GDM1 (cell line): ENCODE results near the gene UGT2B28.
A peak's percentile ranks its signal among the peaks of the same experiment; 100 is the strongest.
"Not testable (repeated sequence)": the region's sequence is repeated elsewhere in the genome, so short reads cannot be mapped to it uniquely, and the experiment has no call there.

Experiments used
- DNase-seq: peaks from one replicate; lab custom pipeline; 2025; lab: John Stamatoyannopoulos, UW

The UGT2B28 gene

DNA sequence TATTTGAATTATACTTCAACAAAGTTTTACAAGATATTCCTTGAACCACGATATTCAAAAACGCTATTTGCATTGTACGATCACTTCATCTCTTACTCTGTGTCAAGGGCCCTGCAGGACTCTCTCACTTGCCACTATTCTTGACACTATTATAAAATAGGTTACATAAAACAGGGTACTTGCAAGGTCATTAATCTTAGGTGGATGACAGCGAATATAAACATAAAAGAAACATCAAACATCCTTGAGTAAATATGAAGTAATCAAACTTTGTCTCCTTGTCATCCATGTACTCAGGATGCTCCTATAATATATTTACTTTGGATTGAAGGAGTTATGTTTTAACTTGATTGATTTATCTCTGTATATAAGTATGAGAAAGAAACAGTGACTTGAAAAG lies at the start of gene UGT2B28:
TSS of gene UGT2B28 (plus strand) at position 395 of the 400 bp plus-strand sequence. CDS start 26 bp downstream, outside the sequence.
- DNase-seq: not testable (repeated sequence)

DNA sequence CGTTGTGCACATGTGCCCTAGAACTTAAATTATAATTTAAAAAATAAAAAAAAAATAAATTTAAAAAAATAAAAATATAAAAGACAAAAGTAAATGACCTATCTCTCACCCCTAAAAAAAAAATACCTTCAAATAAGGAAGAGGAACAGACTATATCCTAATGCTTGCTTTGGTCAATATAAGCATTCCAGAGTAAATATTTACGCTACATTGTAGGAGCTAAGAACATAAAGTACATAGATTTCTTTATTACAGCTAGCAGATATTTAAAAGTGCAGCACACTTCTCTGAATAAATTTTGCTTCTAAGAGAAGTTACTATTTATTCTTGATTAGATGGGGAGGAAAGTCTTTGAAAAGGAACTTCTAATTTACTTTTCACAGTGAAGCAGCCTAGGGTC lies 41.2 kb upstream of the UGT2B28 start:
- DNase-seq: no peak

DNA sequence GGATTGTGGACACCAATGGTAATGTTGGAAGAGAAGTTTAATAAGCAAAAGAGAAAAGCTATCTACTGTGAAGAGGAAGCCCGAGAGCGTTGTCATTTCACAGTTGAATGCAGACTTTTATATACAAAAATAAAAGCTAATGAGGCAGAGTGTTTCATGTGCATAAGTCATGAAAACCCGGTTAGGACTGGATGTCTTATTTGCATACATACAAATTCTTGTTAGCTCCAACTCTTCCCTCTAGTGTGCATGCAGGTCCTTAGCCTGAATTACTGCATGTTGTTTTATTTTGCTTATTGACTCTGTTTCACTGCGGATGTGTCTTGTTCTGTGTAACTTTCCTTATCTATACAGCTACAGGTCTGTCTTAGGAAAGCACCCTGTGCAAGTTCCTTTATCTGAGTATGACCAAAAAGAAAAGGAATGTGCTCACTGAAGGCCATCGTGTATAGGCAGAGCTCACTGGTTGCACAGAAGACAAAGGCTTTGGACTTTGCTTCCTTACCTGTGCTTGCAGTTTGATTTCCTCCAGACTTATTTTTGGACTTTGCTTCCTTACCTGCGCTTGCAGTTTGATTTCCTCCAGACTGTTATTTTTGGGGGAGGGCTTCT lies 40.6 kb upstream of the UGT2B28 start:
- no peak for DNase-seq

DNA sequence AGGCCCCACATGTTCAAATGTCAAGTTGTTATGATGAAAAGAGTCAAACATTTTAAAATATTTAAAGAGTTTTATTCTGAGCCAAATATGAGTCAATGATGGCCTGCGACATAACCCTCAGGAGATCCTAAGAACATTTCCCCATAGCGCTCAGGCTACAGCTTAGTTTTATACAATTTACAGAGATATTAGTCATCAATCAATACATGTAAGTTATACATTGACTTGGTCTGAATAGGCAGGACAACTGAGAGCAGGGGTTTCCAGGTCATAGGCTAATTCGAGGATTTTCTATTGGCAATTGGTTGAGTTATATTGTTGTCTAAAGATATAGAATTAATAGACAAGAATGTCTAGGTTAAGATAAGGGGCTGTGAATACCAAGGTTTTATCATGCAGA lies 39.5 kb upstream of the UGT2B28 start:
- DNase-seq: not testable (repeated sequence)

DNA sequence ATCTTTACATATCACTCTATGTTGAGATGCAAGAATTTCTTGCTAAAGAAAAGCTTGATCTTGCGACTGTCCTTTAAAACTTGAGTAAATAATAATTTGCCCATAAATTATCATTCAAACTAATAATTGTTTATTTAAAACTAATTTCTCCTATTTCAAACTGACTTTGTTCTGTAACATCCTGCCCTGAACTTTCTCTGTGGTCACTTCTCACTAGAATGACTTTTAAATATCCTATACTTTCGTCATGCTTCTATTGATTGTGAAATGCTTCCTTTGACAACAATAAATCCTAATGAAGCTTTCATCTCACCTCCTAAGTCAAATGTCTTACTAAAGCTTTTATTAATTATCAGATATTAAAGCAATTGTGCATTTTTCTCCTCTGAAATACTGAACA lies 38.5 kb upstream of the UGT2B28 start:
- DNase-seq: not testable (repeated sequence)

DNA sequence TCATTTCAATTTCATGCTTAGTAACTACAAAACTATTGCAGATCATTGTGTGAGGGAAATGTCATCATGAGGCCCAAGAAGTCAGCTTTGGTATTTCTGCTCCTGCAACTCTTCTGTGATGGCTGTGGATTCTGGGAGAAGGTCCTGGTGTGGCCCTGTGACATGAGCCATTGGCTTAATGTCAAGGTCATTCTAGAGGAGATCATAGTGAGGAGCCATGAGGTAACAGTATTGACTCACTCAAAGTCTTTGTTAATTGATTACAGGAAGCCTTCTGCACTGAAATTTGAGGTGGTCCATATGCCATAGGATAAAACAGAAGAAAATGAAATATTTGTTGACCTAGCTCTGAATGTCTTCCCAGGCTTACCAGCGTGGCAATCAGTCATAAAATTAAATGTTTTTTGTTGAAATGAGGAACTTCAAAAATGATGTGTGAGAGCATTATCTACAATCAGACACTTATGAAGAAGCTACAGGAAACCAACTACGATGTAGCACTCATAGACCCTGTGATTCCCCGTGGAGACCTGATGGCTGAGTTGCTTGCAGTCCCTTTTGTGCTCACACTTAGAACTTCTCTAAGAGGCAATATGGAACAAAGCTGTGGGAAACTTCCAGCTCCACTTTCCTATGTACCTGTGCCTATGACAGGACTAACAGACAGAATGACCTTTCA lies 37.6 kb upstream of the UGT2B28 start:
- not testable (repeated sequence) for DNase-seq

DNA sequence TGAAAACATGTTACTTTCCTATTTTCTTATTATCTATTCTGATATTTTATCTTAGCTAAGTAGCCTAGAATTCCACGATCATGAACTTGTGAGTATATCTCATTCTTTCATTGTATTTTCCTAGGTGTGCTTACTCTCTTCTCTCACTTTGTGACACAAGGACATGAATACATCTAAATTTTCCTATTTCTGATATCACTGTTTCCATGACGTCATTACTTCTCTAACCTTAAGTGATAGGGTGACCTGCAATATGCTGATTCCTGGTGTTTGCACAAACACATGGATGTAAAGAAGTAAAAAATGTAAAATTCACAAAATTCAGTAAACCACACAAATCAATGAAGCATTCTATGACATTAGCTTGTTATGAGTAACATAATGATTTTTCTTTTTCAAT lies 29.4 kb upstream of the UGT2B28 start:
- DNase-seq: not testable (repeated sequence)

DNA sequence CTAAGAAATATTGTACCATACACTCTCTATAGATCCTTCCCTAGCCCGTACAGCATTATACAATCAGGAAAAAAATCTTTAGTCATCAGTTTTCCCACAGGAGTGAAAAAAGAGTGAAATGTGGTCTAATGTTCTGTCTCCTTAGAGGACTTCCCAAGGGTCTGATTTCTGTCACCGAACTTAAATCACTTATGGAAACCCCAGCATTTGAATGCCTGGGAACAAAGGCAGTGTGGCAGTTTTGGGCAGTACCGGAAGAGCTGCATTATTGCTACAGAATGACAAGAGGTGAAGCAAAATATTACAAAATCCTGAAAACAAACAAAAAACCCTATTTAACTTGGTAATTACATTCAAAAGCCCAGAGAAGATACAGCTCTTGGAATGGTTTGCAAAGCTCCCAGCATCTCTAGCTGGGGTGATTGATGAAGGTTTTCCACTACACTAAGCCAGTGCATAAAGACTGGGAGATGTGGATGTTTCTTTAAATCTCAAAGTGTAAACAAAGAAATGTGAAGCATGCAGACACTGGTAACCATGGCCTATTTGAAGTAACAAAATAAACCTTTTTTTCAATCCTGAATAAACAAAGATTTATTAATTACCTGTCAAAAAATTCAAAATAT lies 27.0 kb upstream of the UGT2B28 start:
- not testable (repeated sequence) for DNase-seq

DNA sequence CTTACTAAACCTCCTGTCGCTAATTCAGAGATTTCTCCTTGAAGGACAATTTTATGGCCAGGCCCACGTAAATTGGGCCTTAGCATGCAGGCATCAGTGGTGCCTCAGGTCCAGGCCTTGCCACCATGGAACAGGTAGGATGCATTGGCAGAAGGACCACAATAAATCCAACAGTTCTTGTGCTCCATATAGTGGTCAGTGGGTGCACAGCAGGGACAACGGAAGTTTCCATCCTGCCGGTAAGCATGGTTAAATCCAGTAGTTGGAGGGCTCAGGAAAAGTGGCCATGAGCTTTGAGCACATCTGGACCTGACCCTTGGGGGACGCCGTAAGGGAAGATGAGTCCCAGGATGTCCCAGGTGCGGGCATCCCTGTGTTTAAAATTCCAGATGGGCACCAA lies 11.7 kb upstream of the UGT2B28 start:
- not testable (repeated sequence) for DNase-seq

DNA sequence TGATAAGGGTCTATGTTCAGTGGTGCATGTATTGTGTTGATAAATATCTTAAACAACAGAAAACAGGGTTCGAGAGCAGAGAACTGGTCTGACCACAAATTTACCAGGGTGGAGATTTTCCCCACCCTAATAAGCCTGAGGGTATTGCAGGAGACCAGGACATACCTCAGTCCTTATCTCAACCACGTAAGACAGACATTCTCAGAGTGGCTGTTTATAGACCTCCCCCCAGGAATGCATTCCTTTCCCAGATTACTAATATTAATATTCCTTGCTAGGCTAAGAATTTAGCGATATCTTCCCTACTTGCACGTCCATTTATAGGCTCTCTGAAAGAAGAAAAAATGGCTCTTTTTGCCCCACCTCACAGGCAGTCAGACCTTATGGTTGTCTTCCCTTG lies 16.1 kb downstream of the UGT2B28 start:
- not testable (repeated sequence) for DNase-seq

DNA sequence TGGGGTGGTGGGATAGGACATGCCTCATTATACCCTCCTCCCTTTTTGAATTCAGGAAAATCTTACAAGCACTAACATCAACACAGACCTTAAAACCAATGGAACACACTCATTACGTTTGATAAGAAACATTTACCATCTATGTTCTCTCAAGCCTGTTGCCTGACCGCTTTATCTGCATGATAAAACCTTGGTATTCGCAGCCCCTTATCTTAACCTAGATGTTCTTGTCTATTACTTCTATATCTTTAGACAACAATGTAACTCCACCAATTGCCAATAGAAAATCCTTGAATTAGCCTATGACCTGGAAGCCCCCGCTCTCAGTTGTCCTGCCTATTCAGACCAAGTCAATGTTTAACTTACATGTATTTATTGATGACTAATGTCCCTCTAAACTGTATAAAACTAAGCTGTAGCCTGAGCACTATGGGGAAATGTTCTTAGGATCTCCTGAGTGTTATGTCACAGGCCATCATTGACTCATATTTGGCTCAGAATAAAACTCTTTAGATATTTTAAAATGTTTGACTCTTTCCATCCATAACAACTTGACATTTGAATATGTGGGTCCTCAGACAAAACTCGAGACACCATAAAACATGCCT lies 28.3 kb downstream of the UGT2B28 start:
- DNase-seq: not testable (repeated sequence)

DNA sequence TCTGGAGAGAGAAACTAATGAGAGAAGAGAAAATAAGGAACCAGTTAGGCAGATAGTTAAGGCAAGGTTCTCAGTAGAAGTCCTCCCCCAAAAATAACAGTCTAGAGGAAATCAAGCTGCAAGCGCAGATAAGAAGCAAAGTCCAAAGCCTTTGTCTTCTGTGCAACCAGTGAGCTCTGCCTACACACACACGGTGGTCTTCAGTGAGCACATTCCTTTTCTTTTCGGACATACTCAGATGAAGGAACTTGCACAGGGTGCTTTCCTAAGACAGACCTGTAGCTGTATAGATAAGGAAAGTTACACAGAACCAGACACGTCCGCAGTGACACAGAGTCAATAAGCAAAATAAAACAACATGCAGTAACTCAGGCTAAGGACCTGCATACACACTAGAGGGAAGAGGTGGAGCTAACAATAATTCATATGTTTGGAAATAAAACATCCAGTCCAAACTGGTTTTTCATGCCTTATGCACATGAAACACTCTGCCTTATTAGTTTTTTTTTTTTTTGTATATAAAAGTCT lies 29.3 kb downstream of the UGT2B28 start:
- peak; percentile 85 for DNase-seq

DNA sequence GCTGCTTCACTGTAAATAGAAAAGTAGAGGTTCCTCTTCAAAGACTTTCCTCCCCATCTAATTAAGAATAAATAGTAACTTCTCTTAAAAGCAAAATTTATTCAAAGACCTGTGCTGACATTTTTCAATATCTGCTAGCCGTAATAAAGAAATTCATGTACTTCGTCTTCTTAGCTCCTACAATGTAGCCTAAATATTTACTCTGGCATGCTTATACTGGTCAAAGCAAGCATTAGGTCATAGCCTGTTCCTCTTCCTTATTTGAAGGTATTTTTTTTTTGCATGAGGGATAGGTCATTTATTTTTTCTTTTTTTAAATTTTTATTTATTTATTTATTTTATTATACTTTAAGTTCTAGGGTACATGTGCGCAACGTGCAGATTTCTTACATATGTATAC lies 30.0 kb downstream of the UGT2B28 start:
- not testable (repeated sequence) for DNase-seq

DNA sequence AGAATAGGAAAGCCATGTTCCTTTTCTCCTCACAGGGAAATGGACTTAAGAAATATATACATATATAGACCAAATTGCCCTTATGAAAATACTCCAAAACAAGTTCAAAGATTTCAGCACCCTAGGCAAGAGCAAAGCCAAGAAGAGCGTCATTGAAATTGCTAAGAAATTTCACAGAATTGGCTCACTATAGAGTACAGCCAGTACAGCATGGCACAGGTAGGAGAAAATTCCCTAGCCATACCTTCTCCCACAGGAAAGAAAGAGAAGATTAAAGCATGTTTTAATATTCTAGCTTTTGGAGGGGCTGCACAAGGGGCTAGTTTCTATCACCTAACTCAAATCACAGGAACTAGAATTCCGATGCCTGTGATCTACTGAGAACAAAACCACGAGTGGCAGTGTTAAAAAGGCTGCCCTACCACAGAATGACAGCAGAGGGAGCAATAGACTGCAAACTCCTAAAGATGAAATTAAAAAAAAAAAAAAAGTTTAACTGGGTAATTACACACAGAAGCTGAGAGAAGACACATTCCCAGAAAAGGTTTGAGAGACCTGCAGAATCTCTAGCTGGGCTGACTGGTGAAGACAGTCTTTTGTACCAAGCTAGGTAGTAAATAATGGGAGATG lies 37.5 kb downstream of the UGT2B28 start:
- peak; percentile 38 for DNase-seq

DNA sequence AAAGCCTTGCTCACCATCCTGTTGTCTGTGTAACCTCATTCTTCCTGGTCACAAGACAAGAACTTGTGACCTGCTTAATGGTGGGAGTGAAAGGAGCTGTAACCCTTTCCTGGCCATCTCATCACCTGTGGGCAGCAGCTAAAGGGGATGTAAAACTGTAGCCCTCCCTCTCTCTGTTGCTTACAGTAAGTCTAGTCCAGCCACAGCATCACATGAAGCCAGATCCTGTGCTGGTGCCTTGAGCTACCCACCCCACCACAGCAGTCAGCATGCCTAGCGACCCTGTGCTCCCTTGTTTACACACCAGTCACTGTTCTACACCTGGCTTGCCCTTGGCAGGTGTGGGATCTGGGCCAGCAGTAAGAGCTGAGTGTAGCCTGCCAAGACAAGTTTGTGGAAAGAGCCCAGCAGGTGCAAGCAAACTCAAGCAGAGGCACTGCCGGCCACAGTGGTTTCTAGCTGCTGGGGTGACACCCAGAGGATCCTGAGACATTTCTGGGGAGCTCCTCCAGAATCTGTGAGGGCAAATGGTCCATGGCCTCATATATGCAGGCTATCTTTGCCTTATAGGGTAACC lies 41.0 kb downstream of the UGT2B28 start:
- DNase-seq: no peak

DNA sequence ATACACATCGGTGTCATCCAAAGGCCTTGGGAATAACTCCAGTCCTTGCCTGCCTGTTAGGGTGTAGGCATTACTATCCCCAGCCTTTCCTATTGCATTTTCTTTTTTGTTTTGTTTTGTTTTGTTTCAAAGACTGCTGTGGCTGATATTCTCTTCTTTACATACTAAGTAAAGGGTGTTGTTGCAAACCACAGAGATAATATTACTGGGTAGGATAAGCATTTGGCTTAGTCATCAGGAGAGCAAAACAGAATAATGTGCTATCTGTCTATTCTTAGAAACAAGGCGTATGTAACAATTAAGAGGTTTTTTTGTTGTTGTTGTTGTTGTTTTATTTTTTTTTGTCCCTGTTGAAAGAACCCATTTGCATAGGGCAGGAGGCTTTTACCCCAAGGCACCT lies 41.8 kb downstream of the UGT2B28 start:
- no peak for DNase-seq

DNA sequence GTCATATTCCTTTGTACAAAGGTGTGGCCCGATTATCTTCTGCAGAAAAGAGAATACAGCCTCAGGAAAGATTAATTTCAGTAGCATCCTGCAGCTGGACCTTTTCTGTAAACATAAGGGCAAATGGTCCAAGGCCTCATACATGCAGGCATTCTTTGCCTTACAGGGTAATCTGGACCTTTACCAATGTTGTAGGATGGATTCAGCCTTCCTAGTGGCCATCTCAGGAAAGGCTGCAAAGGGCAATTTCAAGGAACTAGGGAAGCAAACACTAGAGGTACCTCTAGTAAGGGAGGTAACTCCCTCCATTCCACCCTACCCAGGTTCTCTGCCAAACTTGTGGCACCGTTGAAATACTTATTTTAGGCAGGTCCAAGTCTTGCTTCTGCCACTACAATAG lies 43.0 kb downstream of the UGT2B28 start:
- no peak for DNase-seq

DNA sequence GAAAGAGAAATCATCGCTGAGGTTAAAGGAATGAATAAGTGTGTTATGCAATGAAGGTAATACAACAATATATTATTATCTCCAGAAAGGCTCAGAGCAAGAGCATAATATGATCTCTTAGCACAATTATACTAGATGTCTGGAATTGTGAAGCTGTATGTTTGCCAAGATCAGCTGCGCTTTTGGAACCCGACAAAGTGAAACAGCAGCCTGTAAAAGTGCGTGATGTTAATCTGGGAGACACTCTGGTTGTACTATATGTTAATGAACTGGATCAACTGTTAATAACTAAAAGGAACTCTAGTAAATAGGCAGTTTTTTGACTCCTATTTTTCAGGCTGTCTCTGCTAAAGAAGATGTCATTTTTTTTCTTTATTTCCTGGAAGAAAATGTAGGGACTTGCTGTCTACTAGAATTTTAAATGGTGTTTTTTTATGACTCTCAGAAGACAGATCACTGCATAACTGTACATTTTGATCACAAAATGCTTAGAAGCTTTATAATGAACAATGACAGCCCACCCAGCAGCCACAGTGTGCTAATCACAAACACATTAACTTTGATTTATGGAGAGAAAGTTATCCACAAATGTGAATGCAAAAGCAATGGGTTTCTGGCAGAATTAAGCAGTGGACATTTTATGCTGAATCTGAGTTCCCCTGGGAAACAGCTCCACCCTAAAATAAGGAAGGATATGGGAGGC lies 50.2 kb downstream of the UGT2B28 start:
- no peak for DNase-seq

DNA sequence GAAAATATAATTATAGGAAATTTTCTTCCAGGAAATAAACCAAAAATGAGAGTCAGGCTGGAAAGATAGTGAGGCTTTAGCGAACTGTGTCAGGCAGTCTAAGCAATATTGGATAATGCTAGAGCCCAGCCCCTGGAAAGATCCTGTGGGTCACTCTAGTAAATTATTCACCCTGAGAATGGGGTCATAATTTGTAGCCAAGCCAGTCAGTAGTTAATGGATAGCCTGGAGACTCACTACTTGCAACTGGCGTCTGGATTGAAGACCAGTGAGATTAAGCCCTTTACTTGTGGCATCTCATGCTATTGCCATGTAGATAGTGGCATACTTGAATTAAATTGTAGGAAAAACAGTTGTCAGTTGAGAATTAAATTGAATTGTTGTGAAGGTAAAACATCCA lies 51.0 kb downstream of the UGT2B28 start:
- not testable (repeated sequence) for DNase-seq

DNA sequence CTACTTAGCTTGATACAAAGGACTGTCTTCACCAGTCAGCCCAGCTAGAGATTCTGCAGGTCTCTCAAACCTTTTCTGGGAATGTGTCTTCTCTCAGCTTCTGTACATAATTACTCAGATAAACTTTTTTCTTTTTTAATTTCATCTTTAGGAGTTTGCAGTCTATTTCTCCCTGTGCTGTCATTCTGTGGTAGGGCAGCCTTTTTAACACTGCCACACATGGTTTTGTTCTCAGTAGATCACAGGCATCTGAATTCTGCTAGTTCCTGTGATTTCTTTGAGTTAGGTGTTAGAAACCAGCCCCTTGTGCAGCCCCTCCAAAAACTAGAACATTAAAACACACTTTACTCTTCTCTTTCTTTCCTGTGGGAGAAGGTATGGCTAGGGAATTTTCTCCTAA lies 55.2 kb downstream of the UGT2B28 start:
- peak; percentile 15 for DNase-seq

DNA sequence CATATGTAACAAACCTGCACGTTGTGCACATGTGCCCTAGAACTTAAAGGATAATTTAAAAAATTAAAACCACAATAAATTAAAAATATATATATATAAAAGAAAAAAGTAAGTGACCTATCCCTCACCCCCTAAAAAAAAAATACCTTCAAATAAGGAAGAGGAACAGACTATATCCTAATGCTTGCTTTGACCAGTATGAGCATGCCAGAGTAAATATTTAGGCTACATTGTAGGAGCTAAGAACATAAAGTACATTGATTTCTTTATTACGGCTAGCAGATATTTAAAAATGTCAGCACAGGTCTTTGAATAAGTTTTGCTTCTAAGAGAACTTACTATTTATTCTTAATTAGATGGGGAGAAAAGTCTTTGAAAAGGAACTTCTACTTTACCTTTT lies 62.8 kb downstream of the UGT2B28 start:
- not testable (repeated sequence) for DNase-seq
